Measurements from ENCODE around the gene SLC4A7.

The SLC4A7 gene

DNA sequence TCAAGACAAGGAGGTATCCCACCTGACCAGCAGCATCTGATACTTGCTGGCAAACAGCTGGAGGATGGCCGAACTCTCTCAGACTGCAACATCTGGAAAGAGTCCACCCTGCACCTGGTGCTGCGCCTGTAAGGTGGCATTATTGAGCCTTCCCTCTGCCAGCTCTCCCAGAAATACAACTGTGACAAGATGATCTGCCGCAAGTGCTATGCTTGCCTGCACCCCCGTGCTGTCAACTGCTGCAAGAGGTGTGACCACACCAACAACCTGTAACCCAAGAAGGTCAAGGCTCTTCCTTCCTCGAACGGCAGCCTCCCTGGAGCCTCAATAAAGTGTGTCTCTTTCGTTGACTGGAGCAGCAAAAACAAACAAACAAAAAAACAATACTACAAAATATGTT, 2.2 kb upstream of the SLC4A7 start:
- TF ChIP-seq ZFX (IDR thresholded peaks at IDR 0.05), result no peak
- TF ChIP-seq, protein P1, sequence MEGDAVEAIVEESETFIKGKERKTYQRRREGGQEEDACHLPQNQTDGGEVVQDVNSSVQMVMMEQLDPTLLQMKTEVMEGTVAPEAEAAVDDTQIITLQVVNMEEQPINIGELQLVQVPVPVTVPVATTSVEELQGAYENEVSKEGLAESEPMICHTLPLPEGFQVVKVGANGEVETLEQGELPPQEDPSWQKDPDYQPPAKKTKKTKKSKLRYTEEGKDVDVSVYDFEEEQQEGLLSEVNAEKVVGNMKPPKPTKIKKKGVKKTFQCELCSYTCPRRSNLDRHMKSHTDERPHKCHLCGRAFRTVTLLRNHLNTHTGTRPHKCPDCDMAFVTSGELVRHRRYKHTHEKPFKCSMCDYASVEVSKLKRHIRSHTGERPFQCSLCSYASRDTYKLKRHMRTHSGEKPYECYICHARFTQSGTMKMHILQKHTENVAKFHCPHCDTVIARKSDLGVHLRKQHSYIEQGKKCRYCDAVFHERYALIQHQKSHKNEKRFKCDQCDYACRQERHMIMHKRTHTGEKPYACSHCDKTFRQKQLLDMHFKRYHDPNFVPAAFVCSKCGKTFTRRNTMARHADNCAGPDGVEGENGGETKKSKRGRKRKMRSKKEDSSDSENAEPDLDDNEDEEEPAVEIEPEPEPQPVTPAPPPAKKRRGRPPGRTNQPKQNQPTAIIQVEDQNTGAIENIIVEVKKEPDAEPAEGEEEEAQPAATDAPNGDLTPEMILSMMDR (conservative IDR thresholded peaks at IDR 0.05), result no peak
- H3K27ac ChIP-seq, result no peak overlapping the region

DNA sequence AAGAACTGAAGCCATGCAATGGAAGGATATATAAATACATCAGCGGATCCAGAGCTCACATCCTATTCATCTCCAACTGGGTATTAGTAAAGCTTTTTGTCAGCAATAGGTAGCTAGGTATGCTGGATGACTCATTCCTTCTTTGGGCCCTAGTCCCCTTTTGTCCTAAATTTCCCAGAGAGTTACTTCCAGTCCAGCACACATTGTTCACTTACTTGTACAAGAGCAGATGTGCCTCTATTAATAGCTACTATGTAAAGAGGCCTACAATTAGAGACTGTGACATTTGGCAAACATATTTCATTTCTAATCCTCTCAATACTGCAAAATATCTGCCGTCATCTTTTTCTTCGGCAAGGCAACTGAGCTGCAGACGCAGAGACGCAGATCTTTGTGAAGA, 1.7 kb upstream of the SLC4A7 start:
- TF ChIP-seq, protein P1 (conservative IDR thresholded peaks at IDR 0.05), result no peak
- no peak for TF ChIP-seq ZFX (IDR thresholded peaks at IDR 0.05)
- H3K27ac ChIP-seq, result no peak overlapping the region

DNA sequence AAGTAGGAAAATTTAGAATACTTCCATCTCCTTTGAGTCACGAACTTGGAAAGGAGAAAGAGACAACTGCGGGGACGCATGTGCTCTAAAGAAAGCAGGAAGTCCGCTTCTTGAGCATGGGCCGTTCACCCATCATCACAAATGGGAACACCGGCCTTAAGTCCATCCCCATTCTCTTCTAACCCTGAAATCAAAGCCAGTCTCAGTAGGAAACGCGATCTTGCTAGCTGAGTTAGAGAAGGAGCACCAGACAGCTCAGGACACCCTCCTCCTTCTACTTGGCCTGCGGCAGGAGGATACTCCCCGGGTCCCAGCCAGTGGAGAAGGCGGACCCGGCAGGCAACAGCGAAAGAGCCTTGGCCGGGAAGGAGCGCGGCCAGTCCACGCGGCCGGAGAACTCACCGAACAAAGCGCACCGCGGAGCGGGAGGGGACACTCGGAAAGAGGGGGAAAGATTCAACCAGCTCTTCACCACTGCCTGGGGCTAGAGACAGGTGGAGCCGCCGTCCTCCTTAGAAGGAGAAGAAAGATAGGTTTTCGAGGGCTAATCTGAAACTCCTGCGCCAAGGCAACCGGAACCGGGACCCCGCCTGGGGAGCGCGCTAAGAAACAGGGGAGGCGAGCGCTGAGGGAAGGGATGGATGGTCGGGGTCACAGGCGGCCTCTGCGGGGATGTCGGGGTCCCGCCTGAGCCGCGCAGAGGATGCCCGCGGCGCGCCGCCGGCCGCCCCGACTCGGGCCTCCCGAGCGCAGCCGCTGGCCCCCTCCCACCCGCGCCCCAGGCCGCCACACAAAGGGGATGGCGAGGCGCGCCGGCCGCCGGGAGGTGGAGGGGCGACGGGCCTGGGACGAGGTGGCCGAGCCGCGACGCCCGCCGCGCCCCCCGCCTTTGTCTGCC, 818 bp downstream of the SLC4A7 start:
- H3K27ac ChIP-seq, result peak overlapping the region; percentile 91
- no peak for TF ChIP-seq ZFX (IDR thresholded peaks at IDR 0.05)
- TF ChIP-seq, protein P1 (conservative IDR thresholded peaks at IDR 0.05), result no peak

DNA sequence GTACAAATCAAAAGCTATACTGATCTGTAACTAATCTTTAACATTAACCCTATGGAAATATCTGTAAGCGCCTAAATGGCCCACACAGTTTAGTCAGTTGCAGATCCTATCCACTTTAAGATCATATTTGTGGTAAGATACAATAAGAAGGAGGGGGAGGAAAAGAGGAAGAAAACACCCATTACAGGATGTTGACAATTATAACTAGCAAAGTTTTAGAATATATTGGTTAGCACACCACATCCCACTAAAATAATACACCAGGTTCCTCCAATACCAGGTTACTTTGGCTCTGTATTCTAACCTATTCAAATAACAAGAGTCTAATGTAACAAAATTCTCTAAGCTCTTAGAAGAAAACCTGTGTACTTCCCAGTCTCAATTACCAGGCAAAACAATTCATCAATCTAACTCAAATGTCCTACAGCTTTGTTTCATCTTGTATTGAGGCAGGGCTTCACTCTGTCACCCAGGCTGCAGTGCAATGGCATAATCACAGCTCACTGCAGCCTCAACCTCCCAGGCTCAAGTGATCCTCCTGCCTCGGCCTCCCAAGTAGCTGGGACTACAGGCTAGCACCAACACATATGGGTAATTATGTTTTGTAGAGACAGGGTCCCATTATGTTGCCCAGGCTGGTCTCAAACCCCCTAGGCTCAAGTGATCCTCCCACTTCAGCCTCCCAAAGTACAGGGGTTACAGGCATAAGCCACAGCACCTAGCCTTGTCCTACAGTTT, 4.2 kb downstream of the SLC4A7 start:
- no peak overlapping the region for H3K27ac ChIP-seq
- TF ChIP-seq, protein P1 (conservative IDR thresholded peaks at IDR 0.05), result no peak
- TF ChIP-seq ZFX (IDR thresholded peaks at IDR 0.05), result no peak

DNA sequence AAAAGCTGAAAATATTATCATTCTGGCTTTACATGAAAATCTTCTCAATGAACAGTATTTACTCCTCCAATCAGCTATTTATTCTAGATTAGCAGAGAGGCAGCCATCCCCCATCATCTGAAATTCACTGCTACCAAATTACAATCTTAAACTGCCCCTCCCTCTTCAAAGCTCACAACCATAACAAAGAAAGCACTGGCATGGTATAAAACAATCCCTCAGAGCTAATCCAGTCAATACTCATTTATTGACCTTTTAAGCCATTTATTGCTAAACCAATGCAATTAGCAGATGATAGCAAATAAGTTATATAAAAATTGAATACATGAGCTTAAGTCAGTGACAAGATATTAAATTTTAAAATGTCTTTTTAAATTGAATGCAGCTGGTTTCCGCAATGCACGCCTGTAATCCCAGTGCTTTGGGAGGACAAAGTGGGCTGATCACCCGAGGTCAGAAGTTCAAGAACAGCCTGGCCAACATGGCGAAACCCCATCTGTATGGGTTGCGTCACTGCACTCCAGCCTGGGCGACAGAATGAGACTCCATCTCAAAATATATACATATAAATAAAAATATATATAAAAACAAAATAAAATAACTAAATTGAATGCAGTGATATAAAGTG, 12.1 kb downstream of the SLC4A7 start:
- TF ChIP-seq, protein P1 (conservative IDR thresholded peaks at IDR 0.05), result no peak
- no peak for TF ChIP-seq ZFX (IDR thresholded peaks at IDR 0.05)
- no peak overlapping the region for H3K27ac ChIP-seq

DNA sequence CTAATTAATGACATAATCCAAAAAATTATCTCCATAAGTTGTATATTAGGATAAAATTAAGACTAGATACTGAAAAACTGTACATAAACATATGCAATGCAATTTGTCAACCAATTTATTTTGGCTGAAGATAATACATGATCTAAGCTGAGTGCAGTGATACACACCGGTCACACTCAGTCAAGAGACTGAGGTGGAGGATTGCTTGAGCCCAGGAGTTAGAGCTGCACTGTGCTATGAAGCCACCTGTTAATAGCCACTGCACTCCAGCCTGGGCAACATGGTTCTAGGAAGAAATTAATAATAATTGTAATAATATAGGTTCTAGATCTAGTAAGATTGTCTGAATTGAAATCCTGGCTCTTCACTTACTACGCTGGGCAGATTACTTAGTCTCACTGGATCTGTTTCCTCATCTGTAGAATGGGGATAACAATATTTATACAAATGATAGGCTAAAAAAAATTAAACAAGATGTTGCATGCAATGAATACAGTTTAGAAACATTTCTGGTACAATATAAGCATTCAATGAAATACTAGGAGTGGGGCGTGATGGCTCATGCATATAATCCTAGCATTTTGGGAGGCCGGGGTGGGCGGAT, 15.8 kb downstream of the SLC4A7 start:
- no peak overlapping the region for H3K27ac ChIP-seq
- no peak for TF ChIP-seq ZFX (IDR thresholded peaks at IDR 0.05)
- TF ChIP-seq, protein P1 (conservative IDR thresholded peaks at IDR 0.05), result no peak

Measured in C4-2B (cell line).